GM21737 (cell line): Measurements from ENCODE around the gene MS4A10.

Source experiments
- ATAC-seq: cut with Tn5 transposase; IDR thresholded peaks from one replicate; pipeline ENCODE4 v1.9.1; 2021; ENCODE audit warnings: mild to moderate bottlenecking, moderate library complexity; ENCODE audit not compliant: unreplicated experiment

MS4A10 gene

DNA sequence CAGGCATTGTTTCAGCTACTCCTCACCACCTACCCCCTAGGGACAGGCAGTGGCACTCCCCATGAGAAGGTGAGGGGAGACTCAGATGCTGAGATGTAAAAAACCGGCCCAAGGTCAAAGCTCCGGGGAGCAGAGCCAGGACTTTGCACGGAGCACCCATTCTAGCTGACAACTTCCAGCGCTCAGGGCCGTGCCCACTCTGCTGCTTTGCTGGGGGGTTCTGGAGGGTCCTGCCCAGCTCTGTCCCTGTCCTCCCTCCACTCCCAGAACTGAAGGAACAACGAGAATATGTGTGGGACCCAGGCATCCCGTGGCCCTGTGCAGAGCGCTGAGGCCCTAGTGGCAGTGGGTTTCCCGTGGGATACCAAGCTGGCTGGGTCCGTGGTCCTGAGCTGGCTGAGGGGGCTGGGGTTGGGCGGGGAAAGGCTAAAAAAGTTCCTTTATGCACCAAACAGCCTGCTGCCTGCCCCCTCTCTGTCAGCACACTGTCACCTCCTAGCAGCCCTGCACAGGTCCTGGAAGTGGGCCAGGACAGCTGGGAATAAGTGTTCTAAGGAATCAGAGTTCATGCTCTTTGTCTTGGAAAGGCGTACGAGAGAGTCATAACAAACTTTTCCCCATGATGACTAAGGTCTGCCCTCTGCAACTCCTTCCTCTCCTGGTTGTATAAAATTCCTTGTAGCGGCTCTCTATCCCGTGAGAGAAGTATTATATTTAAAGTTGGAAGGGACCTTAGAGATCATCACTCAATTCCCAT, 1.9 kb downstream of the MS4A10 start:
- ATAC-seq, result no peak

DNA sequence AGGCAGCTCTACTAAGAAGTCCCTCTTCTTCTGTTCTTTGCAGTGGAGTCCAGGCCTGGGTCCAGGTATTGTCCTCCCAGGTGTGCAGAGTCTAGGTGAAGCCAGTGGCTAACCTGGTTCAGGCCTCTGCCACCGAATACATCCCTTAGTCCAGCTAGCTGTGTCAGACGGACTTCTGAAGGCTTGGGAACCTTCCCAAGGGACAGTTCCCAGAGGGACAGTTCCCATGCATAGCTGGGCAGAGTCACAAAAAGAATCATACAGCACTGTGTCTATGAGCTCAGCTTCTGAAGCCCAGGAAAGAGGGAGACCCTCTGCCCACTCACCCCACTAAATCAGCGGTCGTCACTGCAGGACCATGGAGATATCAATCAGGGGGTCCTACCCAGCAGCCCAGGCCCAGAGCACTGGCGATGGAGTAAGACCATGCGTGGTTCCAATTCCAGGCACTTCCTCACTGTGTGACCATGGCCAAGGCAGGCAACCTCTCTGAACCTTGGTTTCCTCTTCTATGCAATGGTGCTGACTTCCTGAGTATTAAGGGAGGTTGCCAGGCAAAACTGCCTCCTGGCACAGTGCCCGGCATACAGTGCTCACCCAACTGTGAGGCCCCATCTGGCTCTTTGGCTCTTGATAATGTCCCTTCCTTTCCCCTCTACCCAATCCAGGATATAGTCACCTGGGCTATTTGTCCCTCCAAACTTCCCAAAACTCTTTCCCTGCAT, 3.4 kb downstream of the MS4A10 start:
- no peak for ATAC-seq

DNA sequence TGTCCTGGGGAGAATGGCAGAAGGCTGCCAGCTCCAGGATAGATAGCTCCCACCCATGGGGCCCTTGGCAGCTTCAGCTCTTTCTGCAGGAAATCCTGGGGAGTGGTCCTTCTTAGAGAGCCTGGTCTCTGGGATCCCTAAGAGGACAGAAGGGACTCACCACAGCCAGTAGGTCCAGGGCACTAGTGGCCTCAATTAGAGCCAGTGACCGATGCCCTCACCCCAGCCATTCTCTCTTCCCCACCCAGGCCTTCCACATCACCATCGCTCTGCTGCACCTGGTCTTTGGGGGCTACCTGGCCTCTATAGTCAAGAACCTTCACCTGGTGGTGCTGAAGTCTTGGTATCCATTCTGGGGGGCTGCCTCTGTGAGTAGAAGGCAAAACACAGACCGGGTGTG, 5.6 kb downstream of the MS4A10 start:
- ATAC-seq, result no peak

DNA sequence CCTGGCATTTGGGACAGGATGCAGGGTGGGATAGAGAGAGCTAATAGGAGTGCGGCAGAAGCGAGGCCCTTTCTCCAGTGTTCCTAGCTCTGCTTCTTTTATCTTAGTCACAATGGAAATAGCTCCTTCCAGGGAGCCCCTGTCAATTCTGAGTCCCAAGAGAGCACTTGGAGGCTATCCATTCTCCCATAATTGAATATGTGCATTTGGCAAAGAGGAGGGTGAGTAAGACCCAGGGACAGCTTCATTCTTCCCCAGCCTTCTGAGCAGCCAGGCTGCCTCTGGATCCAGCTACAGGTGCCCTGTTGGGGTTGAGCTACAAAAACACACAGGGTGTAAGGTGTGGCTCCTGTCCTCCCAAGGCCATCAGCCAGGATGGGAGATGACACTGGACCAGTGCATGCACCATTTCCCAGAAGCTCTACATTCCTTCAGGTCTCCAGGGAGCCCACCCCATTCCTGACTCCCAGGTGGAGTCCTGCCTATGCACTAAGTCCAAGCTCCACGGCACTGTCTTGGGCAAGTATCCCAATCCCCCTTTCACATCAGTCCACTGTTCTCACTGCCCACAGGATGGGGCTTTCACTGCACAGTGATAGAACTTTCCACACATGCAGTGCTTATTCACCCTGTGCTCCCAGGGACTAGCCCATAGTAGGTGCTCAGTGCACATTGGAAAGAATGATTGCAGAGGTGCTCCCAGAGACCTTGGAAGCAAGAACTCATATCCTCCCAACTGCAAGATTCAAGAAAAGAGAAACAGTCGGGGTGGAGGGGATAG, 6.2 kb downstream of the MS4A10 start:
- no peak for ATAC-seq

DNA sequence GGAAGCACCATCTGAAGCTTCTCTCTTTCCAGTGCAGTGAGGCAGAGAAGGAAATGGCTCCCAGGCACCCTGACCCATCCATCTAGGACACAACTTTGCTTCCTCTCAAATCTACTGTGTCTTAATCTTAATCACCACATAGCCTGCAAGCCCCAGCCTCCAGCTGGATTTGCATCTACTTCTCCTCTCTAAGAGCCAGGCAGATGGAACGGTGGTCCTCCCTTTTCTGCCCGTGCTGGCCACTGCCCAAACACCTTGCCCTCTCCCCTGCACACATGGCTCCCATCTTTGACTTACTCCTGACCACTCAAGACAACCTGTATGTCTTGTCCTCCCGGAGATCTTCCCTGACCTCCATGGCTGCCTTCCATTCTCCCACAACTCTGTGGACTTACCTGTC, 7.4 kb downstream of the MS4A10 start:
- no peak for ATAC-seq

DNA sequence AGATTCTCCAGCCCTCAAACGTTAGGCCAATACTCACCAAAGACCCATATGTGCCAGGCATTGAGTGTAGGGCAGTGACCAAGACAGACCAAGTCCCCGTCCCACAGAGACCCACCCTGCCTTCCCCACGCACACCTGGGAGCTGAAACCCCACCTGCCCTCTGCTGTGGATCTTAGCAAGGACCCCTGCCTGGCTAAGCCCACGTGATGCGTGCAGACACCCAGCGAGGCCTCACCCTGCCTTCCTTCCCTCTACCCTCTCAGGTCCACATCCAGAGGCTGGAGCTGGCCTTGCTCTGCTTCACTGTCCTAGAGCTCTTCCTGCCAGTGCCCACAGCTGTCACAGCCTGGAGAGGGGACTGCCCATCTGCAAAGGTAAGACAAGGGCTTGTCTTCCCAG, 10.2 kb downstream of the MS4A10 start:
- ATAC-seq, result no peak

DNA sequence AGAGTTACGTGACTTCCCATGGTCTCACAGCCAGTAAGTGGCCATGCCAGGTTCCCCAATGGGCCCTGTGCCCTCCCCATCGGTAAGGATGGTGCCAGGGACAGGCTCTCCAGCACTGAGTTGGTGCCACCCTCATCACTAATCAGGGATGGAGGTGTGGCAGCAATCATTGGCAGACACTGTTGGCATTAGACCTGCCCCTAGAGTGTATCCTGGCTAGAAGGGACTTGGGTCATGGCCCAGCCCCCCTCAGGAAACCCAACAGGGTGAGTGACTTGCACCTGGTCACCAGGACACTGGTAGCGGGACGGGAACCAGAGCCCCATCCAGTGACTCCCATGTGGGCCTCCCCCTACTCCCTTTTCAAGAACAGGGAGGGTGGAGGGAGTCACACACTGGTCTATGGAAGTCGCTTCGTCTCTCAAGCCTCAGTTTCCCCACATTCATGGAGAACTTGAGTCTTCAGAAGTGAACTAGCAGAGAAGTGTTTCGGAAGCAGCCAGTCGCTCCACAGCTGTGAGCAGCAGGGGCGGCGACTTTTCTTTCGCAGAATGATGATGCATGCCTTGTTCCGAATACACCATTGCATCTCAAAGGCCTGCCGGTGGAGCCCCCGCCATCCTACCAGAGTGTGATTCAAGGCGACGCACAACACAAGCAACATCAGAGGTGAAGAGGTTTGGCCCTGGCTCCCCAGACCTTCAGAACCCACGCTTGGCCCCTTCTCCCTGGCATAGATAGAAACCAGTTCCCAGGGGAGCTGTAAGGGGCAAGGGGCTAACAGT, 12.9 kb downstream of the MS4A10 start:
- no peak for ATAC-seq

DNA sequence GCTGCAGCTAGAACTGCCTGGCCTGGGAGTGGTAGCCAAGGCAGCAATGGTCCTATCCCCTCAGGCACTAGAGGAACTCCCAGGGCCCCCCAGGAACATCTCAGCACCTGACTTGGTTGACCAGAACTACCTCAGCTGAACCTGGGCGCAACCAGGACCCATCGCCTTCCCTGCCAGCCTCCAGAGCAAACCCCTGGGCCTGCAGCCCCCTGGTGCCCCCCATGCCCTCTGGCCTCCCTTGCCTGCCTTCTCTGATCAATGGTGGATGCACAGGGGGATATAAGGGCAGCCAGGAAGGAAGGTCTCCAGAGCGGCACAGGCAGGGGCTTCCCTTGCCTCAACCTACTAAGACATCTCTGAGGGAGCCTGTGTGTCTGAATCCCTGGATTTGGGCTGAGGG, 13.5 kb downstream of the MS4A10 start:
- ATAC-seq, result no peak

DNA sequence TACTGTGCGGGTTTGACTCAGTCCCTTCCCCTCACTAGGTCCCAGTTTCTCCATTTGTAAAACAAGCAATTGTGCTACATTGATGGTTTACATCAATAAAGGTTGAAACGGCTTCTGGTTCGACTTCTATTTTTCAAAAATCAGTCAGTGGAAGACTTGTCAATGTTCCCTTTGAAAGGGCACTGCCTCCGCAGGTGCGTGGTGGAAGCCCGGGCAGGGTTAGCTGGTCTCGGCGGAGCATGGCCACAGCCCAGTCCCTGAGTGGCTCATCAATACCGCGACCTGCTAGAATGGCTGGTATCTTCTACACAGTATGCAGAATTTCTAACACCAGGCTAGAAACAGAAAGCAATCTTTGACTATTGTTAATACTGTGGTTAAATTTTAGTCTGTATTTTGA, 16.1 kb downstream of the MS4A10 start:
- ATAC-seq, result no peak

DNA sequence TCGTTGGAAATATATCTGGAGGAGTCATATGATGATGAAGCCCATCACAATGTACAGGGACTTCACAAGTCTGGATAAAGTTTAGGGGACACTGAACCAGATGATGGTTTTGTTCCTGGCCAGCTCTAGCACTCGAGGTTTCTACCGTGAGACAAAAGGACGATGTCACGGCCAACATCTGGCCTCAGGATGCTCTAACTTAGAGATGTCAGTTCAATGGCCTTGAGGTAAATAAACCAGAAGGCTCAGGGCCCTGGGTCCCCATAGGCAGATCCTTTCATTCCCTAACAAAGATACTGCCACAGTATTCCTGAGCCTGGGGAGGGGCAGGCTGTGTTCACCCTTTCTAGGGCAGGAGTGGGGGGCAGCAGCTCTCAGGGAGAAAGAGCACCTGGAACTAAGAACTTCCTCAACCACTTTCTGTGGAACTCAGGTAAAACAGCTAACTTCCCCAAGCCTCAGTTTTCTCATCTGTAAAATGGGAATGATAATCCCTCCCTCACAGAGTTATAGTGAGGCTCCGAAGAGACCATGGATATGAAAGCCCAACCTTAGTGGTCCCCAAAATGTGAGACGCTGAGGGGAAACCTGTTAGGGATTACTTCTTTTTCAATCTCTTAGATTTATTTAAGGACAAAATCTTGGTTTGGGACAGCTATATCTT, 18.3 kb downstream of the MS4A10 start:
- no peak for ATAC-seq

DNA sequence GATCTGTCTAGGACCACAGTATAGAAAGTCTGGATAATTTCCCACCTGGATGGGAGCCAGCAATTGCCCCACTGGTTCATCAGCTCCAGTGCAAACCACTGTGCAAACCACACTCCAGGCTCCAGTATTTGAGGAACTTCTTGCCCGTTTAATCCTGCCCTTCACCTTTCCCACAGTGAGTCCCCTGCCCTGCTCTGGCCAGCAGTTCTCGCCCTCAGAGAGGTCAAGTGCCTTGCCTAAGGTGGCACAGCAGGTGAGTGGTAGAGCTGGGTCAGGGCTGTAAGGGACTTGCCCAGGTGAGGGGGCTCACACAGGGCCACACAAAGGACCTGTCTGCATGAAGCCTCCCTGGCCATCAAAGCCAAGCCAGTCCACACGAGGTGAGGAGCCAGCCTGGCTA, 24.1 kb downstream of the MS4A10 start:
- no peak for ATAC-seq

DNA sequence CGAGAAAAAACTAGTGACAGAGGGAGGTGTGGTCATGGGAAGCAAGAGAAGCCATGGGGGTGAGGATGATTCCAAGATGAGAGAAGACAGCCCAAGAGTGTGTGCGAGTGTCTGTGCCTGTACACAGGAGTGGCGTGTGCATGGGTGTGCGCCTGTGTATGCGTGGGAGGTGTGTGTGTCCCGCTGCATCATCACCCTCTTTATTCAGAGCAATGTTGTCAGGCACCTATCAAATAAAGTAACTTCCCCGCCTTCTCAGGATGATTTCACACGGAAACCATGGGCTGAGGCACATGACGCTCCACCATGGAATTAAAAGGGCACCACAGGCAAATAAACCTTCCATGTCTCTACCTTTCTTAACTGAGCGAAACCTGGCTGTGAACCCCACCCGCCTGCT, 24.6 kb downstream of the MS4A10 start:
- no peak for ATAC-seq

DNA sequence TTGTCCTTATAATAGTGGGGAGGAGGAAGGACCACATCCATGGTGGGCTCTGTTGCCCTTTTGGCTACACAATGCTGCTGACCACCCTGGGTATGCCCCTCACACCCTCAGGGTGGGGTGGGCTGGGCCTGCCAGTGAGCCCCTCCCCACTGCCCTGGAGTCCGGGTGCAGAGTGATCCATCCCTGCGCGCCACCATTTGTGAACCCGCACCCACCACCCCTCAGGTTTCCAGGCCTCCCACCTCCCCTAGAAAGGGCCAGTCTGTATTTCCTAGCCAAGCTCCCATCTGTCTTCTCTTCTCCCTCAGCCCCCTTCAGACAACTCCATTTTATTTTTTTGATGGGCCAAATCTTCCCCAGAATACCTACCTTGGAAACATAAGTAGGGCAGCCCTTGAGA, 25.0 kb downstream of the MS4A10 start:
- ATAC-seq, result no peak

DNA sequence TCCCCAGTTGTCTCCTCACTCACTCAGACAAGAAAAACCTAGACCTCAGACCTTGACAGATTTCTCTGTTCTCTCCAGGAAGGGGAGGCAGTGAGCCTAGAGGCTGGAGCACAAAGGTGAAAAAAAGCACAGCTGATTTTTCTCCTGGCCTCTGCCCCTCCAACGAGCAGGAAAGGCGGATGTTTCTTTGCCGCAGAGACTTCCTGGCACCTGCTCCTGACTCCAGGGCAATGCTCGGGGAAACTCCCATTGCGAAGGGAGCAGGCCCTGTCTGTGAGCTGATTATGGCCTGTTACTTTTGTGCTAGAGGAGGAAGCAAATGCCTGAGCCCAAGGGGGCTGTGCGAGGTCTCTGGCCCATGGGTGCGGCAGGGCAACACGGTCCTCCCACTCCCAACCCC, 25.4 kb downstream of the MS4A10 start:
- ATAC-seq, result no peak

DNA sequence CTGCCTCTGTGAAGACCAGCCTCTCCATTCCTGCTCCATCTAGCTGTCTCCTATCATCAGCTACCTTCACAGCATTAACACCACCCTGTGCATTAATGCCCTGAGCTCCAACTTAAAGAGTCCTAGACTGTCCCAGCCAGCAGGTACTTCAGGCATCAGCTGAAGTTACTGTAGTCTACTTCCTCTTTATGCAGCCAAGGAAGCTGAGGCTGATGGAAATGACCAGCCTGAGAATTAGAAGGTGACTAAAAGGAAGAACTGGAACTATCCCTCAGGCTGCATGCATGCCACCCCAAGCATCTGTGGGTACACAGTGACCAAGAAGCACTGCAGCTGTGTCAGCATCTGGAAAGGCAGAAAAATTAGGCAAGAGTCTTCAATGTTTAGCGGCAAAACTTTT, 28.2 kb downstream of the MS4A10 start:
- no peak for ATAC-seq

DNA sequence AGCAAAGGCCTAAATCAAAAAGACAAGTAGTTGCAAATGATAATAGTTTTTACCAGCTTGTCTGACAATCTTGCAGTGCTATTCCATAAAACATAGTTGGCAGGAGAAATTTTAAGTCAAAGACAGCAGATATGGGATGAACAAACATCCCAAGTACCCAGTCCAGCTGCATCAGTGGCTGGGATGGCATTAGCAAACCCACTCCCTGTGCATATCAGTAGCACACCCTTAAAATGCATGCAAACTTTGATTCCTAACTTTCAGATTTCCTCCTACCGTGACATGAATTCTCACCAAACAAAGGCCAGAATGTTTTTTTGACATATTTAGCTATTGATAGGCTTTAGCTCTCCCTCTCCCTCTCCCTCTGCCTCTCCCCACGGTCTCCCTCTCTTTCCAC, 29.0 kb downstream of the MS4A10 start:
- ATAC-seq, result no peak

DNA sequence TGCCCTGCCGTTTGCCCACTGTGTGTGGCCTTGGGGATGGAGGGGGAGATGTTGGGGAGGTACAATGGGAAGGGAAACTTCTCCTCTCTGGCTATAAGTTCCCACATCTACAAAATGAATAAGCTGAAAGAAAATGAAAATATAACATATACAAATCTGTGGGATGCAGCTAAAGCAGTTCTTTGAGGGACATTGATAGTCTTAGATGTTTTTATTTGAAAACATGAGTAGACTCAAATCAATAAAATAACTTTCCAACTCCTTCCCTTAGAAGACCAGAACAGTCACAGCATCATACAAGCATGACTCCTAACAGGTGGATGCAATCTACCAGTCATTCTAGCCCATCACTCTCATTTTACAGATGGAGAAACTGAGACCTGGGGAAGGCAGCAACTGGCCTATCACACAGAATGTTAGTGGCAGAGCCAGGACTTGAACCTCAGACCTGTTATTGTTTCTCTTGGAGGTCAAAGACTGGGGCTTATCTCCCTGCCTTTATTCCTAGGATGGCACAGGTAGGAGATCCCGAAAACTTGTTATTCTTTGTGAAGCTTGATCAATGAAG, 31.5 kb downstream of the MS4A10 start:
- no peak for ATAC-seq

DNA sequence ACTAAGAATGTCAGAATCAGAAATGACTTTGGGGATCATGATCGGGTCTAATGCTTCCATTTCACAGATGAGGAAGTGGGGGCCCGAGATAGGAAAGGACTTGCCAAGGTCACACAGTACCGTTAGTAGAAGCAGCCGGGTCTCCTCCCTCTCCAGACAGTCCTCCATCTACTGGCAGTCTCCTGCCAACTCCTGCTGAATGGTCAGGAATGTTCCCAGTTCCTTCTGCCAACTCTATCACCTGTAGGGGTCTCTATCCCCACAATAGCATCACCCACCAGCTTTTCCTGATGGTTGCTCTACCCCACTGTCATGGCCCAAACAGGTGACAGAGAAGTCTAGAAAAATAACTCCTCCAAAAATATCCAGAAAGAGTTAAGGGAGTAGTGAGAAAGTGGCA, 32.9 kb downstream of the MS4A10 start:
- ATAC-seq, result no peak

DNA sequence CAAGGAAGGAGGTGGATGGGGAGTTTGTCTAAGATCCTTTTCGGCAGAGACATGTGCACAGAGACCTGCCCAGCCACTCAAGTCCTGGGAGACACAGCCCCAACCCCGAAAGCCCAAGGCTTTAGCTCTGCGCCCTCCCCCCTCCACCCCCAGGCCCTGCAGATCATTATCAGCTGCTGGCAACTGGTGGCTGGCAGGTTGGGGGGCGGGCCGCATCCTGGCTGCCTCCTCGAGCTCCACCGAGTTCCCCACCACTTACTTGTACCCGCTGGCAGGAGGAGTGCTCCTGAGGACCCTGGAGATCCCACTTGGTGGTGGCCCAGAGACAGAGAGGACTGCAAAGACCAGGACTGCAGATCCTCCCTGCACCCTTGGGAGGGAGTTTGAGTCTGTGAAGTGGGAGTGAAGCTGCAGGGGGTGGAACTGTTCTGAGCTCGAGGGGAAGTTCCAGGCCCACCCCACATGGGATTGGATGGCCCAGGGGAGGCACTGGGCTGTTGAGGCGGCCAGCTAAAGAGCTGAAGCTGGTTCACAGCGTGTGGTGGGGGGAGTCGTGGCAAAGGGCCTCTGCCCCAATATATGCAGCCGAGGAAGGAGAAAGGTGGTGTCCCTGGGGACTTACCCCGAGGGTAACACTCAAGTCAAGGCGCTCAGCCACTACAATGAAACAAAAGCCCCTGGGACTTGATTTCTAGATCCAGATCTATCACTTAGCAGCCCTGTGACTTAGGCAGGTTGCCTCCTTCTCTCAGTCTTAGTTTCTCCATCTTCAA, 36.9 kb downstream of the MS4A10 start:
- no peak for ATAC-seq
